Measurements from ENCODE around the gene MSANTD3.

The MSANTD3 gene

DNA sequence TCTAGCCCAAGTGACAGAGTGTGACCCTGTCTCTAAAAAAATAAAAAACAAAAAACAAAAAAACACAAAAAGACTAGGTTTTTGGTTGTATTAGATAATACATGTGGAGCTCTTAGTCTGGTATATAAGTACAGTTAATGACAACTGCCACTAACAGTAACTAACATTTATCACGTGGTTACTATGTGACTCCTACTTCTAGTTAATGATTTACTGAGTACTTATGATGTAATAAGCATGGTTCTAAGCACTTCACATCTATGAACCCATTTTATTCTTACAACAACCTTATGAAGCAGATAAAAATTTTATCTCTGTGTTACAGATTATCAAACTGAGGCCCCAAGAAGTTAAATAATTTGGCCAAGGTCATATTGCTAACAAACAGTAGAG is 39.9 kb downstream of the MSANTD3 start:
- DNase-seq, result no peak

DNA sequence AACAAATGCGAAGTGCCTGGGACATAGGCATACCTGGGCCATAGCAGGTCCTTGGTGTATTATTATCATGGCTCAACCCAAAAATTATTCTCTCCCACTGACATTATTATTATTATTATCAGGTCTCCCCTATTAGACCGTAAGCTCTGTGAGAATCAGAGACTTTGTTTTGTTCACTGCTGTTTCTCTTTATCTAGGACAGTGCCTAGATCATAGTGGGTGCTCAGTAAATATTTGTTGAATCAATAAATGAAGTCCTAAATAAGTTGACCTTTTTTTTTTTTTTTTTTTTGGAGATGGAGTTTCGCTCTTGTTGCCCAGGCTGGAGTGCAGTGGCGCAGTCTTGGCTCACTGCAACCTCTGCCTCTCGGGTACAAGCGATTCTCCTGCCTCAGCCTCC is 41.1 kb downstream of the MSANTD3 start:
- DNase-seq, result no peak

DNA sequence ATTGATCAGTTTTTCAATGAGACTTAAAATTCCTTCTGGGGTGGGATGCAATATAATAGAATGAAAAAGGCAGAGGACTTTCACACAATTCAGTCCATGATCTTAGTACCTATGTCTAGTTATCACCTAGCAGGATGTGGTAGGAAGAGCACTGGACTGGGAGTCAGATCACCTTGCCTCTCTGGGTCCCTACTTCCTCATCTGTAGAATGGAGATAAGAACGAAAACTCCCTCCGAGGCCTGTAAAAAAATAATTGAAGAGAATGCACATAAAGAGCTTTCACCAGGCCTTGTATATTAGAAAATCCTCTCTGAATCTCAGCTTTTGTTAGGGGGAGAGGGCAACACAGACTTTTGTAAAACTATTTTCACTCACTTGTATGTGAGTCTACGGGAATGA is 45.3 kb downstream of the MSANTD3 start:
- DNase-seq, result no peak

DNA sequence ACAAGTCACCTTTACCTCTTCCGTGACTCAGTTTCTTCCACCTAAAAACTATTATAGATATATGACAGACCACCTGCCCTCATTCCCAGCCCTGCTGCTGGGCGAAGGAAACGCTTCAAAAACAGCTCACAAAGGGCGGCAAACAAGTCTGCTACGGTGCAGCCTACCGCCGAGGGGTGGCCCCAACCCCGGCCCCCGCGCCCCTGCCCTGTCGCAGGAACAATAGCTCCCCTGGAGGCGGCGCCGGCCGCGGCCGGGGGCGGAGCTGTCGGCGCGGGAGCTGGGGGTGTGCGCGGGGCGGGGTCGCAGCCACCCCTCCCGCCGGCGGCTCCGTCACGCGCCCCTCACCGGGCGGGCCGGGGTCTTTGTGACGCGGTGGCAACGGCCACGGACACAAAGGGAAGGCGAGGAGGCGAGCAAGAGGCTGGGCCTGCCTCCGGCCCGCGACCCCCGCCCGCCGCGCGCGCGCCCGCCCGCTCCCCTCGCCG is 45.9 kb downstream of the MSANTD3 start, which contains the start of gene TMEFF1:
TMEFF1 (plus strand) TSS at position 362 of the 488 bp plus-strand sequence. CDS start 396 bp downstream, outside the sequence.
- no peak for DNase-seq

DNA sequence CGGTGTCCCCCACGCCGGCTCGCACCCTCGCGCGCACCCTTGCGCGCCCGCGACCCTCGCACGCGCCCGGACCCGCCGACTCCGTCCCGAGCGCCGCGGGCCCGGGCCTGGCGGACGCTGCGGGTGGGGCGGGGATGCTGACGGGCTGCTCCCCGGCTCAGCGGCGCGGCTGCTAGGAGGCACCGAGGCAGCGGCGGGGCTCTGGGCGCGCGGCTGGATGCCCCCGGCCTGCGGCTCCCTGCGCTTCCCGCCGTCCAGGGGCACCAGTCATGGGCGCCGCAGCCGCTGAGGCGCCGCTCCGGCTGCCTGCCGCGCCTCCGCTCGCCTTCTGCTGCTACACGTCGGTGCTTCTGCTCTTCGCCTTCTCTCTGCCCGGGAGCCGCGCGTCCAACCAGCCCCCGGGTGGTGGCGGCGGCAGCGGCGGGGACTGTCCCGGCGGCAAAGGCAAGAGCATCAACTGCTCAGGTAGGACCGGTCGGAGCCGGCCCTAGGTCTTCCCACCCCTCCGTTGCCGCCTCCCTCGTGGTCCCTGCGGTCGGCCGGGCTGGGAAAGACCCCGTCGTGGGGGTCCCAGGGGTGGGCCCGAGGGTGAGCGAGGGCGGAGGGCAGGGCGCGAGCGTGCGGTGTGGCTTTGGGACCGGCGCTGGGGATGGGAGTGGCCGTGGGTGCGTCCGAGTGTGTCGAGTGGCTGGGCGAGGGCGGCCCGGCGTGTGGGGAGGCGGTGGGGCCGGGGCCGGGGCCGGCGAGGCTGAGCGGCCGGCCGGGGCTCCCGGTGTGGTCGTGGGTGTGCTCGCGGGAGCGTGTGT is 46.5 kb downstream of the MSANTD3 start:
- no peak for DNase-seq

DNA sequence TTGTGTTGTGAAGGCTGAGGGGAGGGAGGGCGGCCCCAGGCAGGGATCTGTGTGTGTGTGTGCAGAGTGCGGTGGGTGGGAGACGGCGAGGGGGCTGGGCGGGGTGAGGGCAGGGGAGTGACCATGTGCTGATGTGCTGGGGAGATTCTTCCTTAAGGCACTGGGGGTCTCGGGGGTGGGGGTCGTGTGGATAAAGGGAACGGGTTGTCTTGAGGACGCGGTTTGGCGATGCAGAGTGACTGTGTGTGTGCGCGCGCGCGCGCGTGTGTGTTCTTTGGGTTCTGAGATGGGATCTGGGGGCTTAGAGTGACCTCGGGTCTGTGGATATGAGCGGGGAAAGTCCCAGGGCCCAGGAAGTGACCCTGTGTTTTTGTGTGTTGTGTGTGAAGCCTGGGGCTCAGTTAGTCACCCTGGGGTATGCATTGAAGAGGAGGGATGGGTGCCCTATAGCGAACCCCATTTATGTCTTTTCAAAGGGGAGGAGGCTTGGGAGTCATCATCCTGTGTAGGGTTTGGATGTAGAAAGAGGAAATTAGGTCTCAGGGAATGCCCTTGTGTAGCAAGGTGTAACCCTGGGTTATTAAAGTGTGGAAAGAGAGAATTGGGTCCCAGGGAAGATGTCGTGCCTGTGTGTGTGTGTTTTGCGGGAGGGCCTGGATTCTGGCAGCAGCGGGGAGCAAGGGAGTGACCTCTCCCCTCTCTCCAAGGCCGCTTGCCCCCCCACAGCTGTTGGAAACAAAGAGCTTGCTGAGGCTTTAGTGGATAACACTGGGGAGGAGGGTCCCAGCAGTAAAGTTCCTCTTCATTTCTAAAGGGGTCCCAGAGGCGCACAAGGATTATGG is 47.4 kb downstream of the MSANTD3 start:
- no peak for DNase-seq

DNA sequence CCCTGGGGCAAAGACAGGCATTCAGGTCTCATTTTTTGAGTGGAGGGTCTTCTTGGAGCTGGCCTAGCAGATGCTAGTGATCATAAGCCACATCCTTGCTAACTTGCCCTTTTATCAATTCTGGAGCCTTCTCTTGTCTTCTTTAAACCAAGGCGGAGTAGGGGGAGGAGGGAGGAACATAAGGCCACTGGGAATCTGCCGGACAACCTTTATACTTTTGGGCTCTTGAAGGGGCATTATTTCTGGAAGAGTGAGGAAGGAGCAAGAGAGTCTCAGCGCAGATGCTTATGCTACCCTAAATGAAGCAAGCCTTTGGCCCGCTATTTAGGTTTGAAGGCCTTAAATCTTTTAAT is 48.0 kb downstream of the MSANTD3 start:
- no peak for DNase-seq

DNA sequence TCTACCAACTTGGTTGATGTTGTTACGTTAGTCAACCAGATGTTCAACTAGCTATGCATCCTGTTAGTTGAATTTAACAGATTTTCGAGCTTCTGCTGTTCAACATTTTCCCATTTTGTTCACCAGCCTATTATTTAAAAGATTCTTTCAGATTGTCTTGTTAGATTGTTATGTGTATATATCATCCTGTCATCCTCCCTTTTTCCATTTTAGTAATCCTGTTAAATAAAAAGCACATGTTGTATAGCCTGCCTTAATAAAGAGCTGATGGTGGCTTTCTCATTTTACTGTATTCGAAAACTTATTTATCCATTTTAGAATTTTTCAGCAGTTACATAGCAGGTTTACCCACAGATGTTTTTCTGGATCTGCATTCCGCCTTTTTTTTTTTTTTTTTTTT is 50.3 kb downstream of the MSANTD3 start:
- DNase-seq, result no peak

DNA sequence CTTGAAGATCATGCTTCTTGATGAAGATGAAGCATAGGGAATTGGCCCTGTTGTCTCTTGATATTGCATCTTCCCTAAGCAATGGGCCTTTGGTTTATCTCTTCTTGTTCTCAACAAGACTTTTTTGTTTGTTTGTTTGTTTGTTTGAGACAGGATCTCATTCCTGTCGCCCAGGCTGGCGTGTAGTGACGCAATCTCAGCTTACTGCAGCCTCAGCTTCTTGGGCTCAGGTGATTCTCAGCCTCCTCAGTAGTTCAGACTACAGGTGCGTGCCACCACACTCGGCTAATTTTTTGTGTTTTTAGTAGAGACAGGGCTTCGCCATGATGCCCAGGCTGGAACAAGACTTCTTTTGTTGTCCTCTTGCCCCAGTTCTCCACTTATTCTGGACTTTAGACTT is 51.2 kb downstream of the MSANTD3 start:
- DNase-seq, result no peak

DNA sequence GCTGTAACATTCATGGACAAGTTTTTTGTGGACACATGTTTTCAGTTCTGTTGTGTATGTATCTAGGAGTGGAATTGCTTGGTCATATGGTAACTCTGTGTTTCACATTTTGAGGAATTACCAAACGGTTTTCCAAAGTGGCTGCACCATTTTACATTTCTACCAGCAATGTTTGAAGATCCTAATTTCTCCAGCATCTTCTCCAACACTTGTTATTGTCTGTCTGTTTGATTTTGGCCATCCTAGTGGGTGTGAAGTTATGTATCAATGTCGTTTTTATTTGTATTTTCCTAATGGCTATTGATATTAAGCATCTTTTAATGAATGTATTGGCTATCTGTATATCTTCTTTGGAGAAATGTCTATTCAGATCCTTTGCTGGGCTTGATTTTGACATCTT is 52.9 kb downstream of the MSANTD3 start:
- no peak for DNase-seq

DNA sequence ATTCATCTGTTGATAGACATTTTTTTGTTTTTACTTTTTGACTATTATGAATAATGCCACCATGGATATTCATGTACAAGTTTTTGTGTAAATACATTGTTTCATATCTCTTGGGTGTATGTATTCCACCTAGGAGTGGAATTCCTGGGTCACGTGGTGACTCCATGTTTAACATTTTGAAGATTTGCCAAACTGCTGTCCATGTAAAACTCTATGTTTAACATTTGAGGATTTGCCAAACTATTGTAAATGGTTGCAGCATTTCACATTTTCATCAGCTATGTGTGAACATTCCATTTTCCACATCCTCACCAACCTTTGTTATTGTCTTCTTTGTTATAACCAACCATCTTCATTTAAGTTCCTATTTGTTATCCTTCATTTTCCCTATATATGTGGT is 58.3 kb downstream of the MSANTD3 start:
- DNase-seq, result no peak

DNA sequence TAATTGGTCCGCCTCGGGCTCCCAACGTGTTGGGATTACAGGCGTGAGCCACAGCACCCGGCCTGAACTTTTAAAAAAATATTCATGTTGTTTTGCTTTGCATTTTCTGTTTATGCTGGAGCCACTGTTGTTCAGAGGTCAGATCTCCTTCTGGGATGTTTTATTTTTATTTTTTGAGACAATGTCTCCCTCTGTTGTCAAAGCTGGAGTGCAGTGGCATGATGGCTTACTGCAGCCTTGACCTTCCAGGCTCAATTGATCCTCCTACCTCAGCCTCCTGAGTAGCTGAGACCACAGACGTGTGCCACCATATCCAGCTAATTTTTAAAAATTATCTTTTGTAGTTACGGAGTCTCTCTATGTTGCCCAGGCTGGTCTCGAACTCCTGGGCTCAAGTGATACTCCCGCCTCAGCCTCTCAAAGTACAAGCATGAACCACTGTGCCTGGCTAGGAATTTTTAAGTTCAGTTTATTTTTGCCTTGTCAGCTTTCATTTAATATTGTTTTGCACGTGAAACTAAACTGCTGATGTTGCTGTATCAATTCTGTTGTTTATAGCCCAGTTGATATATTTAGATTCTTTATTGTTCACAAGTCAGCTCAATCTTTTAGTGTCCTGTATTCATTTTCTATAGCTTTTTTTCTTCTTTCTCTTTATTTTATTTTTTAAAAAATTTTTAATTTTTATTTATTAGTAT is 59.7 kb downstream of the MSANTD3 start:
- no peak for DNase-seq

DNA sequence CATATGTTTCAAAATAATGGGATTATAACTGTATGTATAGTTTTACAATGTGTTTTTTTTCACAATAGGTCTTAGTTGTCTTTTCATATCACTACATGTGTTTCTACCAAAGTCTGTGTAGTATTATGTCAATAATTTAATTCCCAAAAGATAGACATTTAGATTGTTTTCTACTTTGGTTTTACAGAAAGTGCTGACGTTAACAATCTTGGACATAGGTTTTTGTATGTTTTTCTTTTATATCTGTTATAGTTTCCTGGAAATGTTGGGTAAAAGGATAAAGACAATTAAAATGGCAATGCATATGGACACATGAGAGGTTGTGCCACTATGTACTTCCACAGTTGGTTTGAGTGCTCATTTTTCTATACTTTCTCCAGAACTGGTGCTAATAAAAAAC is 61.2 kb downstream of the MSANTD3 start:
- DNase-seq, result no peak

DNA sequence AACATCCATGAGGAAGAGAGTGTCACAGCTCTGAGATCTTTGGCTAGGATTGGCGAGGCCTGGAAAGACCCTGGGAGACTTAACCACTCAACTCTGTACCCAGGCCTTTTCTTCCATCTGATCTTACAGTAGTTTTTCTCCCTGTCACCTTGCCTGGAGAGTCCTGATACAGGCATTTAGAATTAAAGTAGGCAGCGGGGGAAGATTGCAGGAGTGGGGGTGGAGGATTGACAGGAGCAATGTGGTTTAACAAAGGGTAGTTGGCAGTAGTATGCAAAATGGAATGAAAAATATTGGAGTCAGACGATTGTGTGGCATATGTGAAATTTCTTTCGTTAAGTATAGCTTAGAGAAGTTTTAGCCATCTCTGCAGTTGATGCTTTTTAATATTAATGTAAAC is 62.9 kb downstream of the MSANTD3 start:
- no peak for DNase-seq

DNA sequence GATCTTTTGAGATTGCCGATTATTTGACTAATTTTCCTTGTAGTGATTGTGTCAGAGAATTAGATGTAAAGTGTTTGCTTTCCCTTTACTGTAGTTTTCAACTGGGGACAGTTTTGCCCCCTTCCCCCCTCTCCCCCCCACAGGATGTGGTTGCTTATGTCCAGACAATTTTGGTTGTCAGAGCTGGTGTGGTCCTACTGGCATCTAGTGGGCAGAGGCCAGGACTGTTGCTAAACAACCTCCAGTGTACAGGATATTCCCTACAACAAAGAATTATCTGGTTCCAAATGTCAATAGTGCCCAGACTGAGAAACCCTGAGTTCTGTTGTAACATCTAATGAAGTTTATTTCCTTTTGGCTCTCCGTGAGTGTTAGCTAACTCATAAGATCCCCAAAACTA is 66.0 kb downstream of the MSANTD3 start:
- DNase-seq, result no peak

DNA sequence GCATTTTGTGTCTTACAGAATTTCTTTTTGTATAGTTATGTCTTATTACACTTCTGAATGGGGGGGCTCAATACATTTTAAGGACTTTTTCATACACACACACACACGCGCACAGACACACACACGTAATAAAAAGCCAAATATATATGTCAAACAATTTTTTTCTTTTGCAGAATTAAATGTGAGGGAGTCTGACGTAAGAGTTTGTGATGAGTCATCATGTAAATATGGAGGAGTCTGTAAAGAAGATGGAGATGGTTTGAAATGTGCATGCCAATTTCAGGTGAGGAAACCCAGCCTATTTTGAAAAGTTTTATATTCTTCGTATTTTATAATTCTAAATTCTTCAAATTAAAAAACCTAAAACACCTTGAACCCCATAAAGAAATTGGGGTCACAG is 71.6 kb downstream of the MSANTD3 start:
- no peak for DNase-seq

DNA sequence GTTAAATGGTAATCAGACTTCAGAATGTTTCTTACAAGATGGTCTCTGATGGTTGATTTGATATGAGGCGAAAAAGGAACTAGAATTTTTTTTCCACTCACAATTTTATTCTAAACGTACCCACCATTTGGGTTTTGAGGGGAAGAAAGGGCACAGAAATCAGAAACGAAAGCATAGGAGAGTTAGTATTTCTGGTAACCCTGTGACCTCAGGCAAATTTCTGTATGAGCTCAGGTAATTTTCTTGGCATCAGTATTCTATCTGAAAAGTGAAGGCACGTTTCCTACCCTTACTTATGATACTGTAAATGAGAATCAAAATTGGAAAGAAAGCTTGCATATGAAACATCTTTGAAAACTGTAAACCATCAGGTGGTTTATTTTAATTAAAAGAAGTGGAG is 72.5 kb downstream of the MSANTD3 start:
- DNase-seq, result no peak

DNA sequence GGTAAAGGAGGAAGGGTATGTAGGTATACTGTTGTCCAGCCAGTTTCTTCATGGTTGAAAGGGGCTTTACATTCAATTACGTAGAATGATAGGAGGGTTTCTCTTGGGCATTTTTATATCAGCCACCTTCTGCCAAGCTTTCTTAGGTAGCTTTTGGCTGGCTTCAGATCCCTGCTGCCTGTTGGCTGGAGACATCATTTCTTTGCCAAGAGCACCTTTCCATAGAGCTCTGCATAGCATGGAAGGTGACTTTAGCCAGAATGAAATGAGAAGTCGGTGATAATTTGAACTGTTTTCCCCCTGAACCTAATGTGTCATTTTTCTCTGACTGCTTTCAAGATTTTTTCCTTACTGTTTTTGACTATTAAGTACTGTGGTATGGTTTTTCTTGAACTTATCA is 72.9 kb downstream of the MSANTD3 start:
- no peak for DNase-seq
